Activated naive CD4-positive, alpha-beta T cell treated with anti-CD3 and anti-CD28 coated beads, Interleukin-2, amount 50 U/mL, for 24 hours (primary cell): ENCODE results near the gene OR10J4.
"Not testable (repeated sequence)": the region's sequence is repeated elsewhere in the genome, so short reads cannot be mapped to it uniquely, and the experiment has no call there.

Source experiments
- H3K27ac Mint-ChIP-seq: one replicate; pipeline ENCODE4 v1.8.0; 2021; ENCODE audit warnings: mild to moderate bottlenecking, mixed read lengths
- H3K27me3 Mint-ChIP-seq: one replicate; pipeline ENCODE4 v1.8.0; 2021; ENCODE audit warnings: mixed read lengths
- H3K36me3 Mint-ChIP-seq: one replicate; pipeline ENCODE4 v1.8.0; 2021; ENCODE audit warnings: mixed read lengths
- H3K4me1 Mint-ChIP-seq: one replicate; pipeline ENCODE4 v1.8.0; 2021; ENCODE audit warnings: mixed read lengths
- H3K4me3 Mint-ChIP-seq: one replicate; pipeline ENCODE4 v1.8.0; 2021; ENCODE audit warnings: mild to moderate bottlenecking, mixed read lengths
- H3K9me3 Mint-ChIP-seq: one replicate; pipeline ENCODE4 v1.8.0; 2021; ENCODE audit warnings: mixed read lengths

The OR10J4 gene

GRCh38 chr1:159431904-159432303 lies at the start of gene OR10J4:
Gene OR10J4, plus strand, starts transcription at chr1:159432204.
- Mint-ChIP-seq H3K36me3 (no peaks in the 10 kb centered on the region), H3K27ac (no peak within 1 kb of the TSS), H3K9me3 (no peaks in the 10 kb centered on the region), H3K4me3 (no peak within 1 kb of the TSS), H3K4me1 (no peaks in the 10 kb centered on the region), H3K27me3 (peaks cover 7% of the 10 kb centered on the region)

GRCh38 chr1:159406821-159407220 lies 25.2 kb upstream of the OR10J4 start:
- H3K27ac Mint-ChIP-seq: no peak overlapping the region
- no peaks in the 10 kb centered on the region for H3K9me3 Mint-ChIP-seq
- no peaks in the 10 kb centered on the region for H3K4me1 Mint-ChIP-seq
- no peaks in the 10 kb centered on the region for H3K36me3 Mint-ChIP-seq
- no peaks in the 10 kb centered on the region for H3K27me3 Mint-ChIP-seq
- no peak overlapping the region for H3K4me3 Mint-ChIP-seq

- Mint-ChIP-seq H3K4me1 (no peaks in the 10 kb centered on the region), H3K27ac (no peak overlapping the region), H3K4me3 (no peak overlapping the region), H3K36me3 (no peaks in the 10 kb centered on the region), H3K27me3 (peaks cover 1% of the 10 kb centered on the region), H3K9me3 (peaks cover under 1% of the 10 kb centered on the region)
Observed at GRCh38 chr1:159408862-159409400, 23.1 kb upstream of the OR10J4 start.

- Mint-ChIP-seq H3K27ac (no peak overlapping the region), H3K4me1 (no peaks in the 10 kb centered on the region), H3K4me3 (no peak overlapping the region), H3K36me3 (peaks cover 7% of the 10 kb centered on the region), H3K9me3 (peaks cover 14% of the 10 kb centered on the region), H3K27me3 (peaks cover 18% of the 10 kb centered on the region)
Observed at GRCh38 chr1:159421821-159422220, 10.2 kb upstream of the OR10J4 start.

GRCh38 chr1:159428536-159428935 lies 3.5 kb upstream of the OR10J4 start:
- no peaks in the 10 kb centered on the region for H3K36me3 Mint-ChIP-seq
- H3K4me3 Mint-ChIP-seq: no peak overlapping the region
- no peaks in the 10 kb centered on the region for H3K4me1 Mint-ChIP-seq
- H3K27me3 Mint-ChIP-seq: peaks cover 12% of the 10 kb centered on the region
- no peak overlapping the region for H3K27ac Mint-ChIP-seq
- no peaks in the 10 kb centered on the region for H3K9me3 Mint-ChIP-seq

- Mint-ChIP-seq H3K27me3 (peaks cover 12% of the 10 kb centered on the region), H3K9me3 (no peaks in the 10 kb centered on the region), H3K27ac (no peak overlapping the region), H3K4me1 (no peaks in the 10 kb centered on the region), H3K4me3 (no peak overlapping the region), H3K36me3 (no peaks in the 10 kb centered on the region)
Observed at GRCh38 chr1:159429074-159429861, 2.7 kb upstream of the OR10J4 start.

- Mint-ChIP-seq H3K36me3 (no peaks in the 10 kb centered on the region), H3K4me1 (no peaks in the 10 kb centered on the region), H3K9me3 (no peaks in the 10 kb centered on the region), H3K27me3 (peaks cover 5% of the 10 kb centered on the region), H3K27ac (no peak overlapping the region), H3K4me3 (no peak overlapping the region)
Observed at GRCh38 chr1:159430985-159431384, 1.0 kb upstream of the OR10J4 start.

- Mint-ChIP-seq H3K27me3 (peaks cover 6% of the 10 kb centered on the region), H3K36me3 (no peaks in the 10 kb centered on the region), H3K9me3 (no peaks in the 10 kb centered on the region), H3K4me1 (no peaks in the 10 kb centered on the region), H3K4me3 (no peak overlapping the region), H3K27ac (no peak overlapping the region)
Observed at GRCh38 chr1:159436469-159436868, 4.5 kb downstream of the OR10J4 start.

GRCh38 chr1:159439422-159439821 lies 7.4 kb downstream of the OR10J4 start, which contains the start of gene OR10J1:
Gene OR10J1, plus strand, starts transcription at chr1:159439722. Its CDS starts 70 bp downstream, at chr1:159439792.
- Mint-ChIP-seq H3K27me3 (peaks cover 12% of the 10 kb centered on the region), H3K27ac (no peak within 1 kb of the TSS), H3K36me3 (no peaks in the 10 kb centered on the region), H3K4me3 (no peak within 1 kb of the TSS), H3K9me3 (no peaks in the 10 kb centered on the region), H3K4me1 (no peaks in the 10 kb centered on the region)

- Mint-ChIP-seq H3K4me1 (no peaks in the 10 kb centered on the region), H3K36me3 (no peaks in the 10 kb centered on the region), H3K4me3 (no peak overlapping the region), H3K9me3 (peaks cover 2% of the 10 kb centered on the region), H3K27ac (no peak overlapping the region), H3K27me3 (peaks cover 13% of the 10 kb centered on the region)
Observed at GRCh38 chr1:159441360-159441759, 9.4 kb downstream of the OR10J4 start.

GRCh38 chr1:159442428-159442827 lies 10.4 kb downstream of the OR10J4 start:
- Mint-ChIP-seq H3K36me3 (no peaks in the 10 kb centered on the region), H3K9me3 (peaks cover 6% of the 10 kb centered on the region), H3K27me3 (peaks cover 13% of the 10 kb centered on the region), H3K27ac (no peak overlapping the region), H3K4me1 (no peaks in the 10 kb centered on the region), H3K4me3 (no peak overlapping the region)

GRCh38 chr1:159443066-159443750 lies 11.2 kb downstream of the OR10J4 start:
- no peak overlapping the region for H3K4me3 Mint-ChIP-seq
- no peaks in the 10 kb centered on the region for H3K36me3 Mint-ChIP-seq
- peaks cover 16% of the 10 kb centered on the region for H3K27me3 Mint-ChIP-seq
- H3K9me3 Mint-ChIP-seq: peaks cover 14% of the 10 kb centered on the region
- no peaks in the 10 kb centered on the region for H3K4me1 Mint-ChIP-seq
- H3K27ac Mint-ChIP-seq: no peak overlapping the region

GRCh38 chr1:159444511-159444910 lies 12.5 kb downstream of the OR10J4 start:
- H3K9me3 Mint-ChIP-seq: peaks cover 17% of the 10 kb centered on the region
- no peaks in the 10 kb centered on the region for H3K36me3 Mint-ChIP-seq
- no peak overlapping the region for H3K4me3 Mint-ChIP-seq
- no peaks in the 10 kb centered on the region for H3K4me1 Mint-ChIP-seq
- no peak overlapping the region for H3K27ac Mint-ChIP-seq
- H3K27me3 Mint-ChIP-seq: peaks cover 16% of the 10 kb centered on the region

- Mint-ChIP-seq H3K4me1 (no peaks in the 10 kb centered on the region), H3K9me3 (peaks cover 24% of the 10 kb centered on the region), H3K27me3 (peaks cover 9% of the 10 kb centered on the region), H3K27ac (no peak overlapping the region), H3K36me3 (no peaks in the 10 kb centered on the region), H3K4me3 (no peak overlapping the region)
Observed at GRCh38 chr1:159448181-159448580, 16.2 kb downstream of the OR10J4 start.

- not testable (repeated sequence) for H3K36me3 Mint-ChIP-seq, H3K27ac Mint-ChIP-seq, H3K4me1 Mint-ChIP-seq, H3K27me3 Mint-ChIP-seq, H3K4me3 Mint-ChIP-seq
- peaks cover 24% of the 10 kb centered on the region for H3K9me3 Mint-ChIP-seq
Observed at GRCh38 chr1:159449605-159450004, 17.6 kb downstream of the OR10J4 start.

GRCh38 chr1:159459551-159459950 lies 27.5 kb downstream of the OR10J4 start:
- Mint-ChIP-seq H3K9me3 (peaks cover 15% of the 10 kb centered on the region), H3K27ac (no peak overlapping the region), H3K4me3 (no peak overlapping the region), H3K27me3 (no peaks in the 10 kb centered on the region), H3K4me1 (no peaks in the 10 kb centered on the region), H3K36me3 (peaks cover 4% of the 10 kb centered on the region)
